Measurements from ENCODE around the gene SETD1A. TPM values are rescaled to one million over a fixed set of nuclear protein-coding genes. Genes with fewer than 3 reads are reported as not detected.

The SETD1A gene
- total and polyA plus RNA-seq, 9 of the 15 experiments (the other 6 are each of a cell fraction or from before 2014, with no cell fraction given), result 0.08 to 36.0 (median 4.2) TPM

DNA sequence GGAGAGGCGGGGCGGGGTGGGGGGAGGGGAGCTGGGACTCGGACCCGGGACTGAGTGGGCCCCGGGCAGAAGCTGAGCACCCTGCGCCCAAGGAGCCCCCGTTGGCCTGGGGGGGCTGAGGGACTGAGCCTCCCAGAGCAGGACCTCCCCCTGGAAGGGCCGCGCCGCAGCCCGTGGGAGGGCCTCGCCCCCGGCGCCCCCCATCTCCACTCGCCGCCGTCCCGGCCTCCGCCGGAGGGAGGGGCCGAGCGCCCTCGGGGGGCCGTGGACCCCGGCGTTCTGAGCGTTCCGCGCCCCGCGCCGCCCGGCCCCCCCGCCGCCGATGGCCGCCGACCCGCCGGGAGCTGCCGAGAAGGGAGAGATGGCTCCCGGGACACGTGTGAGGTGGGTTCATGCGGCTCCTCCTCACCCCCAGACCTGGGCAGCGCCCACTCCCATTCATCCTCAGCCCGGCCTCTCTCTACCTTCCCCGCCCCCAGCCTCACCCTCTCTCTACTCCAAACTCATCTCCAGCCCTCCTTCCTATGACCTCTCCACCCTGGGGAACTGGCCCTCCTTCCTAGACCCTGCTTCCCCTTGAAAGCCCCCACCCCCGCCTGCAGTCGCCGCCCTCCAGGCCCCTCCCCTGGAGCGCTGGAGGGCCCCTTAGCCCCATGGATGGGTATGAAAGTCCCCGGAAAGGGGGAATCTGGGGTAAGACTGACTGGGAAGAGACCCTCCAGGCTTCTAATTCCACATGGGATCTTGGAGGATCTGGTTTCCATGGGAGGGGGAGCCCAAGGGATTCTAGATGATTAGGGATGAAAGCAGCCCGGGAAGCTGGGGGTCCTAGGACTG lies 33.3 kb upstream of the SETD1A start:
- POLR2A ChIA-PET, result interaction anchor here (0.5 to 1.5 kb wide), 2 partner anchors 109 to 256 kb away, joined by 3 to 5 read pairs; partner anchors contain the start of genes FUS and STX4
- no peak for FAIRE-seq
- CTCF ChIA-PET (ENCODE audit: low intra/inter-chr PET ratio), result no interaction called here
- TF ChIP-seq MBD2 (IDR thresholded peaks at IDR 0.05; ENCODE audit: borderline replicate concordance, low read depth) (no peak), ZNF41 (CRISPR knock-in tag; conservative IDR thresholded peaks at IDR 0.05) (no peak), ZNF311 (CRISPR knock-in tag; IDR thresholded peaks at IDR 0.05) (no peak), MAFF (IDR thresholded peaks at IDR 0.05; ENCODE audit: low read length) (no peak), ZNF324 (CRISPR knock-in tag; IDR thresholded peaks at IDR 0.05) (no peak), MAZ (CRISPR knock-in tag; conservative IDR thresholded peaks at IDR 0.05 in 1 of 2, IDR thresholded peaks at IDR 0.05 in 1 of 2) (0 out of 4 replicates have a peak, but pooled peaks of 1 of the 2 experiments have one; percentile 29), BCOR (IDR thresholded peaks at IDR 0.05) (no peak), SMARCC2 (IDR thresholded peaks at IDR 0.05; ENCODE audit: low read depth) (no peak), TCF3 (CRISPR knock-in tag; IDR thresholded peaks at IDR 0.05) (no peak), ZBTB7A (IDR thresholded peaks at IDR 0.05; ENCODE audit: borderline replicate concordance, control insufficient read depth, low read depth, low read length) (peak; percentile 70; the same call in 1 of the 2 replicates), MXI1 (IDR thresholded peaks at IDR 0.05; ENCODE audit: low read depth, low read length) (no peak), ZNF780A (CRISPR knock-in tag; IDR thresholded peaks at IDR 0.05) (no peak), MEF2A (IDR thresholded peaks at IDR 0.05; ENCODE audit: control insufficient read depth, low read depth, low read length) (no peak)
- TF ChIP-seq, protein P1, sequence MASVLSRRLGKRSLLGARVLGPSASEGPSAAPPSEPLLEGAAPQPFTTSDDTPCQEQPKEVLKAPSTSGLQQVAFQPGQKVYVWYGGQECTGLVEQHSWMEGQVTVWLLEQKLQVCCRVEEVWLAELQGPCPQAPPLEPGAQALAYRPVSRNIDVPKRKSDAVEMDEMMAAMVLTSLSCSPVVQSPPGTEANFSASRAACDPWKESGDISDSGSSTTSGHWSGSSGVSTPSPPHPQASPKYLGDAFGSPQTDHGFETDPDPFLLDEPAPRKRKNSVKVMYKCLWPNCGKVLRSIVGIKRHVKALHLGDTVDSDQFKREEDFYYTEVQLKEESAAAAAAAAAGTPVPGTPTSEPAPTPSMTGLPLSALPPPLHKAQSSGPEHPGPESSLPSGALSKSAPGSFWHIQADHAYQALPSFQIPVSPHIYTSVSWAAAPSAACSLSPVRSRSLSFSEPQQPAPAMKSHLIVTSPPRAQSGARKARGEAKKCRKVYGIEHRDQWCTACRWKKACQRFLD (CRISPR knock-in tag; IDR thresholded peaks at IDR 0.05), result no peak
- TF ChIP-seq, protein P2, sequence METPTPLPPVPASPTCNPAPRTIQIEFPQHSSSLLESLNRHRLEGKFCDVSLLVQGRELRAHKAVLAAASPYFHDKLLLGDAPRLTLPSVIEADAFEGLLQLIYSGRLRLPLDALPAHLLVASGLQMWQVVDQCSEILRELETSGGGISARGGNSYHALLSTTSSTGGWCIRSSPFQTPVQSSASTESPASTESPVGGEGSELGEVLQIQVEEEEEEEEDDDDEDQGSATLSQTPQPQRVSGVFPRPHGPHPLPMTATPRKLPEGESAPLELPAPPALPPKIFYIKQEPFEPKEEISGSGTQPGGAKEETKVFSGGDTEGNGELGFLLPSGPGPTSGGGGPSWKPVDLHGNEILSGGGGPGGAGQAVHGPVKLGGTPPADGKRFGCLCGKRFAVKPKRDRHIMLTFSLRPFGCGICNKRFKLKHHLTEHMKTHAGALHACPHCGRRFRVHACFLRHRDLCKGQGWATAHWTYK (CRISPR knock-in tag; IDR thresholded peaks at IDR 0.05), result 0 out of 2 replicates have a peak, but pooled peaks have one; percentile 28
- TF ChIP-seq, protein P3, sequence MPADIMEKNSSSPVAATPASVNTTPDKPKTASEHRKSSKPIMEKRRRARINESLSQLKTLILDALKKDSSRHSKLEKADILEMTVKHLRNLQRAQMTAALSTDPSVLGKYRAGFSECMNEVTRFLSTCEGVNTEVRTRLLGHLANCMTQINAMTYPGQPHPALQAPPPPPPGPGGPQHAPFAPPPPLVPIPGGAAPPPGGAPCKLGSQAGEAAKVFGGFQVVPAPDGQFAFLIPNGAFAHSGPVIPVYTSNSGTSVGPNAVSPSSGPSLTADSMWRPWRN (IDR thresholded peaks at IDR 0.05; ENCODE audit: low read depth), result no peak
- TF ChIP-seq, protein P4, sequence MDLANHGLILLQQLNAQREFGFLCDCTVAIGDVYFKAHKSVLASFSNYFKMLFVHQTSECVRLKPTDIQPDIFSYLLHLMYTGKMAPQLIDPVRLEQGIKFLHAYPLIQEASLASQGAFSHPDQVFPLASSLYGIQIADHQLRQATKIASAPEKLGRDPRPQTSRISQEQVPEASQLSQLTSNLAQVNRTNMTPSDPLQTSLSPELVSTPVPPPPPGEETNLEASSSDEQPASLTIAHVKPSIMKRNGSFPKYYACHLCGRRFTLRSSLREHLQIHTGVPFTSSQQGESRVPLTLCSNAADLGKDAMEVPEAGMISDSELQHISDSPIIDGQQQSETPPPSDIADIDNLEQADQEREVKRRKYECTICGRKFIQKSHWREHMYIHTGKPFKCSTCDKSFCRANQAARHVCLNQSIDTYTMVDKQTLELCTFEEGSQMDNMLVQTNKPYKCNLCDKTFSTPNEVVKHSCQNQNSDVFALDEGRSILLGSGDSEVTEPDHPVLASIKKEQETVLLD (IDR thresholded peaks at IDR 0.05), result no peak

More for the DNA sequence above, 33.3 kb upstream of the SETD1A start:
- Histone ChIP-seq H3K9ac (ENCODE audit: insufficient read depth in 1 of 2, low read depth in 2 of 2, low read length in 2 of 2) (peak overlapping the region; percentile 30 to 93; a peak in 3 of 4 replicates), H3K36me3 (ENCODE audit: control insufficient read depth, insufficient read depth, low read length) (peaks cover 40% of the 10 kb centered on the region; the same call in 2 of the 3 replicates), H3K9me1 (ENCODE audit: control insufficient read depth, insufficient read depth, low read length) (peaks cover 3% of the 10 kb centered on the region), H3K4me1 (replicated peaks in 1 of 2; ENCODE audit: control insufficient read depth in 2 of 2, insufficient read depth in 2 of 2, low read length in 2 of 2) (peaks cover 3 to 52% of the 10 kb centered on the region in 2 experiments; a peak in 4 of 5 replicates), H3K27me3 (ENCODE audit: control insufficient read depth in 2 of 2, insufficient read depth in 2 of 2, low read length in 2 of 2) (no peaks in the 10 kb centered on the region; a peak in 1 of 5 replicates), H4K20me1 (replicated peaks; ENCODE audit: control insufficient read depth, insufficient read depth, low read length) (peaks cover 3% of the 10 kb centered on the region; the same call in 1 of the 2 replicates), H3K9me3 (replicated peaks; ENCODE audit: control insufficient read depth, insufficient read depth, low read depth, low read length) (no peaks in the 10 kb centered on the region), H3K27ac (ENCODE audit: extremely low read depth, low read depth, low read length) (peak overlapping the region; percentile 55; the same call in 2 of the 3 replicates), H3K79me2 (ENCODE audit: control insufficient read depth, insufficient read depth, low read length) (peaks cover 17% of the 10 kb centered on the region), H3K4me3 (peak overlapping the region; percentile 85), H3K4me2 (ENCODE audit: insufficient read depth, low read length) (peak overlapping the region; percentile 69), H2AFZ (ENCODE audit: low read depth, low read length) (no peak overlapping the region)
- no TSS peak for BruUV-seq (replicated peaks)
- in situ Hi-C loops (cut with MboI) (loop anchor here (5.0 kb wide), 1 partner anchor 77 kb away; no protein-coding TSS in a partner anchor), intact Hi-C loops (cut with micrococcal nuclease) (loop anchor here (5.0 kb wide), 3 partner anchors 47 to 267 kb away; partner anchors contain the start of gene FBRS)
- WGBS (ENCODE audit: insufficient coverage, low coverage, missing lambda C conversion rate), result 9% methylated on average over 8 of the region's 53 CpGs
- DNase-seq (ENCODE audit: extremely low read depth in 1 of 4, low spot score in 3 of 4) (peak; percentile 26 to 74 (median 51)), ATAC-seq (no peak)
